D721Med (cell line): ENCODE measurements around the gene THTPA.

Source experiments
- DNase-seq: peaks from one replicate; pipeline ENCODE4 v3.0.0; 2011; ENCODE audit warnings: low spot score; ENCODE audit not compliant: insufficient read length
- FAIRE-seq: peaks from 2 replicates; lab custom pipeline; 2011; peaks lifted over from hg19 to GRCh38; lab: Jason Lieb, UNC
- CTCF ChIP-seq: IDR thresholded peaks from 2 replicates; pipeline ENCODE4 v1.5.1; 2012; ENCODE audit warnings: mild to moderate bottlenecking, control low read depth; ENCODE audit not compliant: insufficient read depth; ENCODE audit errors: missing control alignments

Gene THTPA

GRCh38 chr14:23555882-23556699 is at the start of gene THTPA:
THTPA (plus strand) TSS chr14:23556271; CDS start chr14:23556758, 487 bp downstream.
- FAIRE-seq: no peak
- no peak for TF ChIP-seq CTCF
- peak; percentile 95 for DNase-seq

- no peak for FAIRE-seq
- TF ChIP-seq CTCF: no peak
- no peak for DNase-seq
These were observed 43.9 kb upstream of the THTPA start for GRCh38 chr14:23512156-23512555.

- no peak for TF ChIP-seq CTCF
- DNase-seq (no peak), FAIRE-seq (no peak)
These were observed 42.9 kb upstream of the THTPA start for GRCh38 chr14:23513005-23513817.

GRCh38 chr14:23513818-23514643 is 42.0 kb upstream of the THTPA start:
- FAIRE-seq (no peak), DNase-seq (no peak)
- no peak for TF ChIP-seq CTCF

GRCh38 chr14:23514644-23514957 is 41.5 kb upstream of the THTPA start:
- FAIRE-seq (no peak), DNase-seq (no peak)
- no peak for TF ChIP-seq CTCF

GRCh38 chr14:23517650-23518326 is 38.3 kb upstream of the THTPA start:
- no peak for DNase-seq
- TF ChIP-seq CTCF: peak; percentile 14
- FAIRE-seq: no peak
